Fibroblast of skin of abdomen (primary cell): ENCODE measurements around the gene PRSS57.
"Not testable (repeated sequence)": the region's sequence is repeated elsewhere in the genome, so short reads cannot be mapped to it uniquely, and the experiment has no call there.

Experiments
- DNase-seq: peaks from one replicate; pipeline ENCODE4 v3.0.0-alpha.2; 2013

PRSS57 gene

GRCh38 chr19:668675-669434 is 26.4 kb downstream of the PRSS57 start:
- not testable (repeated sequence) for DNase-seq

GRCh38 chr19:666985-667573 is 28.2 kb downstream of the PRSS57 start:
- not testable (repeated sequence) for DNase-seq

- peak; percentile 75 for DNase-seq
Measured at GRCh38 chr19:664913-665443, 30.3 kb downstream of the PRSS57 start.

- DNase-seq = no peak
Measured at GRCh38 chr19:663682-664117, 31.6 kb downstream of the PRSS57 start.

GRCh38 chr19:662962-663681 is 32.1 kb downstream of the PRSS57 start, which contains the start of gene RNF126:
Gene RNF126, minus strand, starts transcription at chr19:663214. Its CDS starts 93 bp downstream, at chr19:663121.
- DNase-seq = peak; percentile 94

- DNase-seq = peak; percentile 31
Measured at GRCh38 chr19:662207-662961, 32.9 kb downstream of the PRSS57 start.

- no peak for DNase-seq
Measured at GRCh38 chr19:661427-662196, 33.6 kb downstream of the PRSS57 start.

GRCh38 chr19:660793-661426 is 34.3 kb downstream of the PRSS57 start:
- no peak for DNase-seq

- no peak for DNase-seq
Measured at GRCh38 chr19:658916-659839, 36.1 kb downstream of the PRSS57 start.

GRCh38 chr19:658059-658839 is 37.0 kb downstream of the PRSS57 start:
- DNase-seq = no peak

GRCh38 chr19:657611-658010 is 37.6 kb downstream of the PRSS57 start:
- DNase-seq = no peak

- DNase-seq = no peak
Measured at GRCh38 chr19:656751-657559, 38.3 kb downstream of the PRSS57 start.

GRCh38 chr19:655691-656090 is 39.6 kb downstream of the PRSS57 start:
- no peak for DNase-seq

GRCh38 chr19:653425-653824 is 41.8 kb downstream of the PRSS57 start:
- no peak for DNase-seq

- no peak for DNase-seq
Measured at GRCh38 chr19:652467-653389, 42.5 kb downstream of the PRSS57 start.

- DNase-seq = no peak
Measured at GRCh38 chr19:651991-652390, 43.3 kb downstream of the PRSS57 start.
